ENCODE data around the gene NRCAM.

NRCAM gene

DNA sequence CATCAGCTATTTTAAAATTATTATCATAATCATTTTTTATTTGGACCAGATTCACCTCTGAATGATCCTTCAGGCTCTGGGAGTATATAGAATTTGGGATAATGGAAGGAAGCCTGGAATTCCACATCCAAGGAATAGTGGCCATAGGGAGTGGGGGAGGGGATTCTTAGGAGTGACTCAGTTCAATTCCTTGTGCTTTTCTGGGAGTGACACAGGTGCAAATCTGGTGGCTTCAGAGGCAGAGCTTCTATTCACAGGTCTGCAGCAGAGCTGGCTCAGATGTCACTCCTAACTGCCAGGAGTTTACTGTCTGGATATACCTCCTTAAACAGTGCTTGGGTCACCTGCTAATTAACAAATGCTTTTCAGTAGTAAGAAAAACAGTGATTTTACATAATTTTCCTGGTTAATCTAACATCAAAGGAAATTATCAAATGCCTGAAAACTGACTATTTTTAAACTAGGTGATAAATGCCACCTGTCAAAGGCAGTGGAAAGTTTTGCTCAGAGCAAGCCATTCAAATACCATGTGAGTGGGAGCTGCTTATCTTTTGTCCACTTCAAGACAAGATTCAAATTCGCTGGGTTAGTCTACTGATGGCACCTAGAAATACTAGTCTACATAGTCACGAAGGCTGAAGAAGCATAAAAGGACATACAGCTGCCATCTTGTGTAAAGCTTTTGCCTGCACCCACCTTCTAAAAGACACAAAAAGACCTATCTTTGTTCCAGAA is 219.4 kb downstream of the NRCAM start:
- peak; percentile 7 for DNase-seq

DNA sequence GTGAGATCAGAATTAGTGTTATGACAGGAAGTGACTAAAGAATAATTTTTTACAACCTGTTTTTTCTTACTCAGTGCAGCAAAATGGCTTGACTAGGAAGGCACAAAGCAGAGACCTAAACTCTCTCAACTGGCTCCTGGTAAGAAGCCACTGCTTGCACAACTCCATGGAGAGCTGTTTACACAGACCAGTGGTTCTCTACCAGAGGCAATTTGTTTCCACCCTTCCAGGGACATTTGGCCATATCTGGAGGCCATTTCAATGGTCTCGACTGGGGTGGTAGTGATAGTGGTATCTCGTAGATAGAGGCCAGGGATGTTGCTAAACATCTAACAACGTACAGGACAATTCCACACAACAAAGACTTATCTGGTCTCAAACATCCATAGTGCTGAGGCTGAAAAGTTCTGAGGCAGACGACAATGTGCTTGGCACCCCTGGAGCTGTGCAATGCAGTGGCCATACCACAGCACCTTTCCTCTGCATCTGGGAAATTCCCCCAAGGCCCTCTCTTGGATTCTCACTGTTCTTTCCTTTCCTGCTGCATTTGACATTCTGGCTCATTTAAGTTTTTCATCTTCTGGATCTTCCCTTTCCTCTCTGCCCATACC is 220.7 kb downstream of the NRCAM start:
- peak; percentile 10 for DNase-seq

DNA sequence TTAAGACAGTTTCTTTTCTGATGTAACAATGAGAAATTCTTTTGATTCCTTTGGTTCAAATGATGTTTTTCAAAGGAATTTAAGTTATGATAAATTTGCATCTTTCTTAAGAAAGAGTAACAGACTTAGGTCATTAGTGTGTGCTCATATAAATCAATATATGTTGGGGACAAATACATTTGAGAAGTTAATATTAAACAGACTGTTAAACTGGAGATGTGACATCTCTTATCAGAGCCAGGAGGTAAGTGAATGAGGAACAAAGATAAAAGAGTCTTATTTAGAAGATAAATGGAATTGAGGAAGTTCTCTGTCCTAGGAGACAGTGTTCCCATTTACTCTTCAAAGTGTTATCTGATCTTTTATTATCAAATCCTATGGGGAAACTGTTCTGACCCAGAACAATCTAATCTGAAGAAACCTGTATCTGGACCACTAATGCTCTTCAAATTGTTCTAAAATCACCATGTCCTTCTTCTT is 221.2 kb downstream of the NRCAM start:
- DNase-seq = no peak

DNA sequence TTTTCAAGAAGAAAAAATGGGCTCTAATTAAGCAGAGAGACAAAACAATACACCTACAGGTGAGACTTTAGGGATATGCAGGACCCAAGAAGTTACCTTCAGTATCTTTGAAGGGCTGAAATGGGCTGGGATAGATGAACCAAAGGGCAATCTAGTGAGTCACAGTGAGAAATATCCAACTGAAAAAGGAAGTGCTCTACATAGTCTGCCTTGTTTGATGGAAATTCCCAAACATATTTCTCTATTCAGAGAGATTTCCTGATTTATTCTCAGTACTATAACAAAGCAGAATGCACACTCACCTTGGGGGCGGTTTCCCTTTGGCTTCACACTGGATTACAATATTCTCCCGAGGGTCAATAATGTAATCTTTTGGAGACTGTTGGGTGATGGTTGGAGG is 222.0 kb downstream of the NRCAM start:
- no peak for DNase-seq

DNA sequence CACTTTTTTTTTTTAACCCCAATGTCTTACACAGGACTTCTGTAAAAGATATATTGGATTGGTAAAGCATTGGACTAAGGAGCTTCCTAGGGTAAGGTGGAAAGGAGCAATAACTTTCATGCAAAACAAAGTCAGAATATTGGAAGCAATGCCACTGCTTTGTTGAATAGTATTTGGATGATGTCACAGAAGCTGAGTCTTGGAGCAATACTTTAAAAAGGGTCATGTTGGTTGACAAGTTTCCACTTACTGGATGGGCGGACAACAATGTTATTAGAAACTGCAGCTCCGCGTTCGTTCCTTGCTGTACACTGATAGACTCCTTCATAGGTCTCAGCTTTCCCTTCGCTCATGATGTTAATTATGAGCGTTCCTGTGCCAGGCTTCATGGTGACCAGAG is 224.2 kb downstream of the NRCAM start:
- no peak for DNase-seq

DNA sequence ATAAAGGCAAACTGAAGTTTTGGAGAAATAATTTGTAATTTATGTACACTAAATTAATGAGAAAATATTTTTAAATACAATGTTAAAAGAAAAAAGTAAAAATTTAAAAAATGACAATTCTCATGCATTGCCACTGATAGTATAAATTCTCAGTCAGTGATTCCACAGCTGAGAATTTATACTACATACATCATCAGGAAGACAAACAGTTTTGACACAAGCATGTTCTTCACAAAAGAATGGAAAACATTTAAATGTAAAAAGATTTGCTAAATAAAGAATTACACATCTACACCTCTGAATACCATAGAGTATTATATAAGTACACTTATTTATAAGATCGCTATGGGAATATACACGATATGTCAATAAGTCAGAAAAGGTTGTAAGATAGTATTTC is 225.0 kb downstream of the NRCAM start:
- DNase-seq = no peak

DNA sequence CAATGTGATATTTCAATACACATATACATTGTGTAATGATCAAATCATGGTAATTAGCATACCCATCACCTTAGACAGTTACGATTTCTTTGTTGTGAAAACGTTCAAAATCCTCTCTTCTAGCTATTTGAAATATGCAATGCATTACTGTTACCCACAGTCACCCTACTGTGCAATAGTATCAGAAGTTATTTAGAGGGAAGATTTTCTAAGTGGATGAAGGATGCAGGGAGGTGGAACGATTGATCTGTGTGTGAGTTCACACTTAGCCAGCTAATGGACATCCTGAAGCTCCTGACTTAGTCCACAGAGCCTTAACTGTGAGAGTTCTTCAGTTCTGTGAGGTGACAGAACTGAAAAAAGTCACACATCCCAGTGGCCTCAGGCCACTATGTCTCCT is 228.9 kb downstream of the NRCAM start:
- DNase-seq = no peak

GRCh38 chr7:108226816-108227299 is 229.4 kb downstream of the NRCAM start:
- DNase-seq = no peak

DNA sequence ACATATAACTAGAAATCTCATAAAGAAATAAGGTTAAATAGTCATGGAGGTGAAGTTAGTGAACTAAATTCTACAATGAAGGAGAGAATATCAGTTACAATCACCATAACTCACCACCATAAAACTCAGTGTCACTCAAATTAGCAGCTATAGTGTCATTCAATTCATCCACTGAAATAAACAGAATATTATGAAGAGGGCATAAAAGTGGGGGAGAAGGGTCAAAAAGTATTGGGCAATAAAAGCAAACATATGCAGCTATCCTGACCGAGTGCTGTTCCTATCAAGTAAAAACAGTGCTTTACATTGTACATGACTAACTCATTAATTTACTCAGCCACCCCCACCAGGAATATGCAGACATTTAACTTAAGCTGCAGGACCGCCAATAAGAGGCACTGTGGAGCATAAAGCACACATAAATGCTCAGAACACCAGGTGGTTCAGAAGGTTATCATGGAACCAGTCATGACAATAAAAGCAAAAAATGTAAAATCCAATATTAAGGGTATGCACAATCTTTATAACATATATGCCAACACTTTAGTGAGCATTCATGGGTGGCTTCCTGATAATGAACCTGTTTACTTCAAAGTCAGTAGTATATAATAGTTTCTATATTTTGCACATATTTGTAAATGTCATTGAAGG is 230.6 kb downstream of the NRCAM start:
- no peak for DNase-seq

- DNase-seq = no peak
Observed at GRCh38 chr7:108224387-108224786, 231.8 kb downstream of the NRCAM start.

DNA sequence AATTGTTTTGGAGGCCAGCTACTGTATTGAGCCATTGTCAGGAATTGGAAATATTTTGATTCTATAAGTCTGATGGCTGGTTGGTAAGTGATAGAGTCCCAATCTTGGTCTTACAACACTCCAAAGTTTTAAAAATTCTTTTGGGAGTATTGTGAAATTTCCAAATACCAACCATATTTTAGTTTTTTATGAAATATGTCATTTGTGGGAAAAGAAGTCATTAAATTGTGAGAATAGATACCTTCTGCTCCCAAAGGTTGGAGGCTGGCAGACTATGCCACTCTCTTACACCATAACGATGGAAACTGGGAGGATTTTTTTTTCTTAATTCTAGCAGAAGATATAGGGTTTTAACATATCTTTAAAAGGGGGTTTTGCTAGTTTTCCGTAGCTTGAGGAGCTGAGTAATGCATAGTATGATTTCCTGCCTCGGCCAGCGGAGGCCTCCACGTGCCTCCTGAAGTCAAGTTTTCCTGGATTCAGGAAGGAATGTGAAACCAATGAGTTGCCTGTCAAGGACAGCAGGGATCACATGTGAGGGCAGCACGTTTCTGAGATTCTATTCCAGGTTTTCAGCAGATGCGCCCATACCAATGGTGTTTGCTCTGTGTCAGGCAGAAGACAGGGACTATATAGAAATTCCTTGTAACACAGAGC is 233.9 kb downstream of the NRCAM start:
- DNase-seq = no peak

GRCh38 chr7:108211382-108212201 is 244.6 kb downstream of the NRCAM start:
- peak; percentile 93 for DNase-seq

DNA sequence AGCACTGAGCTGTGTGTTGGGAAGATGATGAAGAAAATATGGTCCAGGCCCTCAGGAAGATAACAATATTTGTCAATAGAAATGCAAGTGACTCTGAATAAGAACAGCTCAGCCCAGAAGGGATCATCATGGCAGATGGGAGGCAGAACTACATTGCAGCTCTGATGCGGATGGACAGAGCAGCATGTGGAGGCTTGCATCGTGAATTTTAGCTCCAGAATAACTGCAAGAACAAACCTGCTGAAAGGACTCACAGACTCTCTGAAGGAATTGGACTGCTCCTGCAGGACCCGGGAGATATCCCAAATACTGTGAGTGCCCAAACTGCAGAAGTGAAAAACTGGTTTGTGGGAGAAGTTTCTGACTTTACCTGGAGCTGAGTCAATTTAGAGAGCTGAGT is 245.4 kb downstream of the NRCAM start:
- no peak for DNase-seq

DNA sequence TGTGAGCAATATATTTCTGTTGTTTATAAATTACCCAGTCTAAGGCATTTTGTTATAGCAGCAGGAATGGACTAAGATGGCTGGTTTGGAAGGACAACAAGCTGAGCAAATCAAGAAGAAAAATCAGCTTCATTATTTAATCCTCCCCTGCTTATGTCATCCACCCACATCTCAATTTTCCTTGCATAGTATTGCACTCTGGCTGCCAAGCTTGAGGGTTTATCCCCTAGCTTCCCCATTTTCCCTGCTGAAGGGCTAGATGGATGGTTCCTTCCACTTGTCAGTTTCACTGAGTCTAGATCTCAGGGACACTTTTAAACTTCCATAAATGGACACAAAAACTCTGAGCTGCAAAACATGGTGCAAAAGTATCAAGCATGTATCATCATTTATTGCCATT is 250.9 kb downstream of the NRCAM start:
- DNase-seq = no peak

- DNase-seq = no peak
Observed at GRCh38 chr7:108204281-108204796, 251.9 kb downstream of the NRCAM start.

- peak; percentile 54 for DNase-seq
Observed at GRCh38 chr7:108203537-108203936, 252.7 kb downstream of the NRCAM start.

GRCh38 chr7:108202743-108203142 is 253.5 kb downstream of the NRCAM start:
- DNase-seq = no peak

- DNase-seq = peak; percentile 72
Observed at GRCh38 chr7:108201766-108202165, 254.5 kb downstream of the NRCAM start.

GRCh38 chr7:108200326-108200725 is 255.9 kb downstream of the NRCAM start:
- no peak for DNase-seq

- no peak for DNase-seq
Observed at GRCh38 chr7:108197371-108198091, 258.7 kb downstream of the NRCAM start.

GRCh38 chr7:108196004-108196403 is 260.2 kb downstream of the NRCAM start:
- DNase-seq = no peak

Measured in NCI-H146 (cell line).